GM13976 (cell line): ENCODE measurements around the gene DTWD2.

Experiments used
- DNase-seq: peaks from one replicate; pipeline ENCODE4 v3.0.0; 2012; ENCODE audit warnings: low spot score
- CTCF ChIP-seq: IDR thresholded peaks from 2 replicates; pipeline ENCODE4 v1.5.1; 2012; ENCODE audit warnings: borderline replicate concordance, mild to moderate bottlenecking; ENCODE audit not compliant: insufficient read depth; ENCODE audit errors: extremely low read depth, missing control alignments, control extremely low read depth
- in situ Hi-C: fragments of 300-500 bp; cut with MboI; formaldehyde crosslinking; loops from one replicate; pipeline ENCODE4 v1.12.0; 2022; ENCODE audit warnings: low sequenced_read_pairs, mixed read lengths, inconsistent platforms; ENCODE audit not compliant: unreplicated experiment

The DTWD2 gene

GRCh38 chr5:118946138-118946800 is 42.1 kb downstream of the DTWD2 start:
- DNase-seq, result no peak
- in situ Hi-C loops, result no loop called here
- TF ChIP-seq CTCF, result no peak

- no peak for DNase-seq
- in situ Hi-C loops, result no loop called here
- TF ChIP-seq CTCF, result no peak
Observed at GRCh38 chr5:118937393-118938061, 50.8 kb downstream of the DTWD2 start.

- no peak for TF ChIP-seq CTCF
- no peak for DNase-seq
- in situ Hi-C loops, result no loop called here
Observed at GRCh38 chr5:118933703-118934102, 54.6 kb downstream of the DTWD2 start.

- DNase-seq, result no peak
- in situ Hi-C loops, result no loop called here
- no peak for TF ChIP-seq CTCF
Observed at GRCh38 chr5:118931564-118931963, 56.8 kb downstream of the DTWD2 start.

- no peak for TF ChIP-seq CTCF
- DNase-seq, result no peak
- in situ Hi-C loops, result no loop called here
Observed at GRCh38 chr5:118924006-118924389, 64.3 kb downstream of the DTWD2 start.

GRCh38 chr5:118923295-118924005 is 64.9 kb downstream of the DTWD2 start:
- in situ Hi-C loops, result no loop called here
- no peak for DNase-seq
- no peak for TF ChIP-seq CTCF
